Body of pancreas (tissue), 4 donors: ENCODE results near the gene MAP3K20.

ENCODE experiments used
- CTCF ChIP-seq, 7 experiments: fragments of 450-650 bp in 4 of 7; fragments of 200-600 bp in 3 of 7; sonication (generic) in 3 of 7; IDR thresholded peaks; one replicate each; pipeline ENCODE4 v1.5.1; 2016 to 2019; ENCODE audit warnings: antibody characterized with exemption in 7 of 7
- POLR2A ChIP-seq, 3 donors: fragments of 450-650 bp; IDR thresholded peaks; one replicate each; pipeline ENCODE4 v1.6.1; 2016; ENCODE audit warnings: antibody characterized with exemption in 3 of 3, mild to moderate bottlenecking in 2 of 3

DNA sequence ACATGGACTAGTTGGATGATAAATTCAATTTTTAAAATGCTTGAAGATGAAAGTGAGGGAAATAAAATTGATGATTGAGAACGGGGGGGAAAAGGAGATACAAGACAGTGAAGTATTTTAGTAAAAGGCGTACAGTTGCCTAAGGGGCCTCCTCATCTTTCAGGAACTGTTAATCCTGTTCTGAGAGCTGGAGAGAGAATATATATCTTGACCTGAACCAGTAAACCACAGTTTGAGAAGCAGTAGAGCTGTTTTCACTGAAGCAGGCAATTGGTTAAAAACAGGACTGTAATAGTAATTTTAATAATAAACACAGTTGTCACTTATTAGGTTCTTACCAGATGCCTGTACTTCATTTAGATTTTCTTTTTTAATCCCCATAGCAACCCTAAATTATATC, 137.5 kb downstream of the MAP3K20 start:
- TF ChIP-seq POLR2A (IDR thresholded peaks at IDR 0.05) (no peak), CTCF (IDR thresholded peaks at IDR 0.05) (no peak)
